Kidney (tissue), 14 donors: Measurements from ENCODE around the gene ARSG. TPM values are rescaled to one million over a fixed set of nuclear protein-coding genes. Genes with fewer than 3 reads are reported as not detected.
A peak's percentile ranks its signal among the peaks of the same experiment; 100 is the strongest.

ENCODE experiments used
- DNase-seq, 5 donors: peaks; one replicate each; pipeline ENCODE4 v3.0.0-alpha.2; 2013 to 2020
- FAIRE-seq: peaks from 2 replicates; lab custom pipeline; 2012; peaks lifted over from hg19 to GRCh38; lab: Jason Lieb, UNC
- H3K27ac ChIP-seq, 2 donors: one replicate each; pipeline ENCODE4 v1.7.0; 2013; ENCODE audit warnings: low read depth in 2 of 2, low read length in 2 of 2, inconsistent platforms in 1 of 2
- H3K27me3 ChIP-seq: one replicate; pipeline ENCODE4 v1.7.1; 2013; ENCODE audit warnings: low read length, inconsistent platforms; ENCODE audit not compliant: control insufficient read depth, insufficient read depth
- H3K36me3 ChIP-seq, 3 donors: one replicate each; pipeline versions ENCODE4 v1.7.0 to v1.7.1; 2013; ENCODE audit warnings: low read length in 3 of 3, control low read depth in 1 of 3, inconsistent platforms in 1 of 3; ENCODE audit not compliant: insufficient read depth in 3 of 3, control insufficient read depth in 2 of 3
- H3K4me1 ChIP-seq, 3 donors: one replicate each; pipeline versions ENCODE4 v1.7.0 to v1.7.1; 2013; ENCODE audit warnings: low read length in 3 of 3, inconsistent platforms in 1 of 3, low read depth in 1 of 3; ENCODE audit not compliant: control insufficient read depth in 2 of 3, insufficient read depth in 2 of 3
- H3K4me3 ChIP-seq, 3 donors: one replicate each; pipeline versions ENCODE4 v1.7.0 to v1.8.1; 2013; ENCODE audit warnings: low read length in 3 of 3, control low read depth in 1 of 3, inconsistent platforms in 1 of 3
- H3K9ac ChIP-seq, 3 donors: one replicate each; pipeline versions ENCODE4 v1.7.0 to v1.7.1; 2013; ENCODE audit warnings: low read length in 3 of 3, control low read depth in 1 of 3, inconsistent platforms in 1 of 3
- H3K9me3 ChIP-seq, 3 donors: one replicate each; pipeline versions ENCODE4 v1.7.0 to v1.7.1; 2013; ENCODE audit warnings: low read length in 3 of 3, control low read depth in 1 of 3, inconsistent platforms in 1 of 3; ENCODE audit not compliant: control insufficient read depth in 2 of 3, insufficient read depth in 1 of 3
- CTCF ChIP-seq: IDR thresholded peaks from 3 replicates; pipeline ENCODE4 v1.5.1; 2012; ENCODE audit warnings: mild to moderate bottlenecking, moderate library complexity, borderline replicate concordance; ENCODE audit not compliant: insufficient read depth; ENCODE audit errors: extremely low read depth
- intact Hi-C: fragments of 100-400 bp; cut with DNase I; formaldehyde crosslinking; loops from one replicate; pipeline ENCODE4 v1.11.1; 2022
- polyA plus RNA-seq: library from polyadenylated mRNA; stranded (reverse); fragments of 350-450 nt; fragmentation: Illumina TruSeq; extraction: RNeasy Lipid Tissue Mini Kit (QIAGEN cat#74804); gene quantifications from one replicate; pipeline ENCODE4 v1.2.3, GENCODE V29; 2014; ENCODE audit warnings: low read depth, low replicate concordance; ENCODE audit not compliant: insufficient read depth
- total RNA-seq: library from RNA; stranded (reverse); fragmentation: NEBNext Ultra II Directional; extraction: Animal tissue kit (Norgen Biotek cat#: 25700); gene quantifications from one replicate; pipeline ENCODE4 v1.2.1, GENCODE V29; 2021
- donor health status: control.
- donor health status: control.
- donor health status: control.
- donor health status: control.
- donor health status: control.
- donor health status: DM: yes; HTN: yes; CAD: no.
- donor health status: Normal renal cell carcinoma (clear cell type).

ARSG gene
- total and polyA plus RNA-seq, 2 donors from 2014 or later = 5.0 to 12.6 TPM

- H3K9me3 ChIP-seq = no peaks in the 10 kb centered on the region
- intact Hi-C loops = no loop called here
- H3K27ac ChIP-seq = no peak overlapping the region
- H3K9ac ChIP-seq = no peak overlapping the region
- DNase-seq (no peak), FAIRE-seq (no peak)
- no peaks in the 10 kb centered on the region for H3K27me3 ChIP-seq
- no peaks in the 10 kb centered on the region for H3K4me1 ChIP-seq
- no peaks in the 10 kb centered on the region for H3K36me3 ChIP-seq
- H3K4me3 ChIP-seq = no peak overlapping the region
- no peak for TF ChIP-seq CTCF
Measured at GRCh38 chr17:68298601-68299000, 7.3 kb downstream of the ARSG start.

GRCh38 chr17:68299817-68300216 lies 8.5 kb downstream of the ARSG start:
- intact Hi-C loops = no loop called here
- Histone ChIP-seq H3K9me3 (no peaks in the 10 kb centered on the region), H3K4me1 (no peaks in the 10 kb centered on the region), H3K4me3 (no peak overlapping the region), H3K27ac (no peak overlapping the region), H3K36me3 (no peaks in the 10 kb centered on the region), H3K27me3 (no peaks in the 10 kb centered on the region), H3K9ac (no peak overlapping the region)
- DNase-seq = no peak
- TF ChIP-seq CTCF = no peak
- FAIRE-seq = no peak

- no peaks in the 10 kb centered on the region for H3K36me3 ChIP-seq
- intact Hi-C loops = no loop called here
- DNase-seq (peak in 1 of 5 donors; percentile 28), FAIRE-seq (no peak)
- no peaks in the 10 kb centered on the region for H3K4me1 ChIP-seq
- H3K4me3 ChIP-seq = no peak overlapping the region
- no peak for TF ChIP-seq CTCF
- no peaks in the 10 kb centered on the region for H3K27me3 ChIP-seq
- no peak overlapping the region for H3K27ac ChIP-seq
- H3K9ac ChIP-seq = no peak overlapping the region
- H3K9me3 ChIP-seq = no peaks in the 10 kb centered on the region
Measured at GRCh38 chr17:68301438-68301959, 10.2 kb downstream of the ARSG start.

- FAIRE-seq = no peak
- DNase-seq = no peak
- no peaks in the 10 kb centered on the region for H3K9me3 ChIP-seq
- intact Hi-C loops = no loop called here
- no peaks in the 10 kb centered on the region for H3K36me3 ChIP-seq
- no peaks in the 10 kb centered on the region for H3K27me3 ChIP-seq
- H3K4me3 ChIP-seq = no peak overlapping the region
- no peaks in the 10 kb centered on the region for H3K4me1 ChIP-seq
- TF ChIP-seq CTCF = no peak
- H3K27ac ChIP-seq = no peak overlapping the region
- no peak overlapping the region for H3K9ac ChIP-seq
Measured at GRCh38 chr17:68302066-68302564, 10.8 kb downstream of the ARSG start.
